ENCODE data around the gene SMIM12. TPM values are rescaled to one million over a fixed set of nuclear protein-coding genes. Genes with fewer than 3 reads are reported as not detected.
A peak's percentile ranks its signal among the peaks of the same experiment; 100 is the strongest.

SMIM12 gene
- polyA plus RNA-seq, 4 donors, result 29.9 to 39.0 (median 34.9) TPM

GRCh38 chr1:34874296-34874952 lies 14.9 kb upstream of the SMIM12 start:
- no peak for DNase-seq (ENCODE audit: low read depth in 4 of 4, low spot score in 3 of 4)

- DNase-seq (ENCODE audit: low read depth in 4 of 4, low spot score in 3 of 4), result no peak
These were observed 12.6 kb upstream of the SMIM12 start for GRCh38 chr1:34872133-34872503.

DNA sequence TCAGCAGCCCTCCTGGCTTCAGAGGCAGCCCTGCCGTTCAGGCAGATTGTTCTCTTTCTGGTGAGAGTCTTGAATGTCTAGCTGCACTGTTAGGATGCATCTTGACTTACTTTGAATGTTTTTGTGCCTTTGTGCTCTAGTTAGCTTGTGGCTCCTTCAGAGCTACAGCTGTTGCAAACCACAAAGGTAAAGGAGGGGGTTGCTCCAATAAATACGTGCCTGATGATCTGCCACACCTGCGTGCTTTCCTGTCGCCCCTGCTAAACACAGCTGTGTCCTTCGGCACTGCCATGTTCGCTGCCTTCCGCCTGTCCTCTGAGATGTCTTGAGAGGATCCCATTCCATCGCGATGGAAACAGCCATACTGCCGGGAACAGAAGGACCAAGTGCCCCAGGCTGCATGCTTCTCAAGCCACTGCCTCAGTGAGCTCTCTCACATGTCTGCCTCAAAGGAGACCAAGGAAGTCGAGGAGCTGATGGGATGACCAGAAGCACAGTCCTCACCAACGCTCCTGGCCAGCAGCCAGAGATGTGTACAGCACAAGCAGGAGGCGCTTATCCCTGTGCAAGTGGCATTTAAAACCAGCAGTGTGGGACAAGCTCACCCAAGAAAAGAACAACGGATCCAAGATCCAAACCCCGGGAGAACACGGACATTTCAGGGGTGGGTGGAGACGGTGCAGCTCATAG lies 12.0 kb upstream of the SMIM12 start:
- DNase-seq (ENCODE audit: low read depth in 4 of 4, low spot score in 3 of 4), result no peak

DNA sequence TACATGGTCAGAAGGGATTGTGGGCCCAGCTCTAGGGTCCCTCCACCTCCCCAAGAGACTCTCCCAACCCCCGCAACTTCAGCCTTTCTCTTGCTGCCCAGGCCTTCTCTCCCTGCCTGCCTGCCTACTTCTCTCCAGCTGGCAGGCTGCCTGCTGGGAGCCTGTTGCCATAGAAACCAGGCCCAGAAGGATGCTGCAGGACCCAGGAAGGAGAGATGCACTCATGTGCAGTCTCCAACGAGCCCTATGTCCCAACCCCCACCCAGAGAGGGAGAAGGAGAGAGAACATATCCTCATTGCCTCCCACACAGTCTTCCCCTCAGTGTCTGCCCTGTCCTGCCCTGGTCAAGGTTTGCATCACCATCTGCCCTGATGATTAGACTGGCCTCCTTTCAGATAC lies 10.8 kb upstream of the SMIM12 start:
- DNase-seq (ENCODE audit: low read depth in 4 of 4, low spot score in 3 of 4), result no peak

GRCh38 chr1:34869760-34870159 lies 10.2 kb upstream of the SMIM12 start:
- DNase-seq (ENCODE audit: low read depth in 4 of 4, low spot score in 3 of 4), result no peak

DNA sequence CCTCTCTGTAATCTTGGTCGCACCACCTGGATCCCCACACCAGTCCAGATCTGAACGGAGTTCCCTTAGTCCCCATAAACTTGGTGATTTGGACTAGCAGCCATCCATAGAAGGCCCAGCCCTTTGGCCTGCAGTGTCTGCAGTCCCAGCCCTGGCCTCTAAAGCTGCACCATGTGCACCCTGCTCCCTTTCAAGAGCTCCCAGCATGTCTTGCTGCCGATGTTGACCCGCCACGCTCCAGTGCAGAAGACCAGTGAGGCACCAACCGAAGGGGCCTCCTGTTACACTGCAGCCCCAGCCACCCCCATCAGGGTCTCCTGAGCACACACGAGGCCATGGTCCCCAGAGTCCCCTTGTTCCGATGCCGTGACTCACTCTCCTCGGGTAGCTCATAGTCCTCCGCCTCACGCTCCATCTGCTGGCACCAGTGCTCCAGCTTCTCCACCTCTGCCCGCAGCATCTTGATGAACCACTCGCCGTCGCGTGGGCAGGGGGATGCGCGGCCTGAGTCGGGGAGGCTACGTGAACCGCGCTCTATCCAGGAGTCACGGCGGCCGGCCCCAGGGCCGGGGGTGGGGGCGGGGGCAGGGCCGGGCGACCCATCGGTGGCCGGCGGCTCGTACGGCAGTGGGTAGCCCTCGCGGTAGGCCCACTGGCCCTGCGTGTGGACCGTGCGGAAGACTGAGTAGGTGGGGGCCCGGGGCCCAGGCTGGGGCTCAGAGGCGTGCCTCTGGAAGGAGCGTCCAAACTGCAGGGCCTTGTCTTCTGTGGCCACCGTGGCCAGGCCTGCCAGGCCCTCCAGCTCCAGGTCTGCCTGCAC lies 8.9 kb upstream of the SMIM12 start:
- DNase-seq (ENCODE audit: low read depth in 4 of 4, low spot score in 3 of 4), result no peak

DNA sequence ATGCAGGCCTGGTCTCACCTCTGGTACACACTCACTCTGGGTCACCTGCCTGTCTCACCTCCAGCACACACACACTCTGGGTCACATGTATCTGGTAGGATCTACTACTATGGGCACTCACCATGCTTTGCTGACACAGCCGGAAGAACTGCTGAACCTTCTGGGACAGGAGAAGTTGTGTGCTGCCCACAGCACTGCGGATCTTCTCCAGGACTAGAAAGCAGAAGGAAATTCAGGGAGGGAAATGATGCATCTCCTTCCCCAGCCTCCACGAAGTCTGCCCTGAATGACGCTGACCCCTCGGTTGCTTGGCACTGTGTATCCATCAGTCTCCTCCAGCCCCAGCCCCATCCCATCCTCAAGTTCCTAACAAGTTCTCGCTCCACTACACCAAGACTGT lies 7.9 kb upstream of the SMIM12 start:
- no peak for DNase-seq (ENCODE audit: low read depth in 4 of 4, low spot score in 3 of 4)

GRCh38 chr1:34866762-34867109 lies 7.2 kb upstream of the SMIM12 start:
- no peak for DNase-seq (ENCODE audit: low read depth in 4 of 4, low spot score in 3 of 4)

DNA sequence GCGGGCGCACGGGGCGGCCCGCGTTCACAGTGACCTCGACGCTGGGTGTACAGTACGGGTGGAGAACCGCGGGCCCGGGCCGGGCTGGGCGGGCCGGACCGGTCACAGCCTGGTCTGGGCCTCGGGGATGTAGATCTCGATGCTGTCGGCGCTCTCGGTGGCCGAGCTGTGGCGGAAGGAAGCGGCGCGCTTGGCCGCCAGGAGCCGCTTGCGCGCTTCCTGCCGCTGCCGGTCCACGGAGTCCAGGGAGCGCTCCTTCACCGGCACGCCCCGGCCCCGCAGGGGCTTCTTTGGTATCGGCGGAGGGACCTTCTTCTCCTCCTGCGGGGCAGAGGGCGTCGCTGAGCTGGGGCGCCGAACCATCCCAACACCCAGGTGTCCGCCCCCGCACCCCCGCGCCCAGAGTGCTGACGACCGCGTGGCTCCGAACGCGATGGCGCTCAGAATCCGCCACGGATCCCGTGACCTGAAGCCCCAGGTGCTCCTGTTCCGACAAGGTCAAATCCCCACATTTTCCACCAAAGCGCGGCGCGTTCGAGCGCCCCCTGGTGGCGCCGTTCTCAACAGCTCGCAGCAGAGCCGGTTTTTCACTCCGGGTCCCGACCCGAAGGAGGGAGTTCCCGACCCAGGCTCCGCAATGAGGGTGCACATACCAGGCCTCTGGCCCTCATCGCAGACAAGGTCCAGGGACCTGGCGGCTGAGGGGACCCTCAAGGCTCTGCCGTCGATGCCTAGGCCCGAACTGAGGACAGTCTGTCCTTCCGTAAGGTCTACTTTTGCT lies 6.6 kb upstream of the SMIM12 start:
- peak in 3 of 4 donors; percentile 57 to 79 (median 63) for DNase-seq (ENCODE audit: low read depth in 4 of 4, low spot score in 3 of 4)

DNA sequence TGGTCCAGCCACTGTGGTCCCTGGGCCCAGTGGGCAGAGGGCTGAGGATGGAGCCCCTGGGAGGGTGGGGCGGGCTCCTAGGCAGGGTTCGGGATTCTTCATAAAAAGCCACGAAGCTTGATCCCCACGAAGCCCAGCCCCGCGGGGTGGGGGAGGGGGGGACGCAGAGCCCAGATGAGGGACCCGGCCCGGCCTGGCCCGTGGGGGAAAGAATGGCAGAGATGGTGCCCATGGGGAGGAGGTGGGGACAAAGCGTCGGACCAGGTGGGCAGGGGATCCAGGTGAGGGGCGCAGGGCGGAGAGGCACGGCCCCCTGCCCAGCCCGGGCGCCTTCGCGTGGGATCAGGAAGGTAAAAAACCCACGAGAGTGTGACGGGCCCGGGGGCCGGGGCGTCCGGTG lies 6.0 kb upstream of the SMIM12 start:
- DNase-seq (ENCODE audit: low read depth in 4 of 4, low spot score in 3 of 4), result no peak

DNA sequence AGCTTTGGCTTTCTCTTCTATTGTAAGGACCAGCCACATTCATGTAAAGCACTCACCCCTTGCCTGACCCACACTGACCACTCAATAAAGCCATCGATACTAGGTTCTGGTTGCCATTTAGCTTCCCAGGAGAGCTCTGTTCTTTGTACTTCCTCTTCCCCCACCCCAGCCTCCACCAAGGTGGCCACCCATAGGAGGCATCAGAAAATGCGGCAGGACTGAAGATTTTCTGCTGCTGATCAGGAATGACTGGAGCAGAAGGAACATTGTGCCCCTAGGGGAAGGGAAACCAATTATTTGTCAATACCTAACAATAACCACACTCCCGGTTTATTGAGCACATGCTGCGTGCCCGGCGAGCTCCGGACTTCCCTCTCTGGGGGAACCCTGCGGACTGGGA lies 5.2 kb upstream of the SMIM12 start:
- DNase-seq (ENCODE audit: low read depth in 4 of 4, low spot score in 3 of 4), result no peak

- no peak for DNase-seq (ENCODE audit: low read depth in 4 of 4, low spot score in 3 of 4)
These were observed 4.0 kb upstream of the SMIM12 start for GRCh38 chr1:34863501-34863900.

- no peak for DNase-seq (ENCODE audit: low read depth in 4 of 4, low spot score in 3 of 4)
These were observed 576 bp downstream of the SMIM12 start for GRCh38 chr1:34858901-34859445.

GRCh38 chr1:34856697-34857096 lies 2.9 kb downstream of the SMIM12 start:
- DNase-seq (ENCODE audit: low read depth in 4 of 4, low spot score in 3 of 4), result no peak

- DNase-seq (ENCODE audit: low read depth in 4 of 4, low spot score in 3 of 4), result peak; percentile 73 to 86 (median 79)
These were observed 6.8 kb downstream of the SMIM12 start for GRCh38 chr1:34852677-34853217.

DNA sequence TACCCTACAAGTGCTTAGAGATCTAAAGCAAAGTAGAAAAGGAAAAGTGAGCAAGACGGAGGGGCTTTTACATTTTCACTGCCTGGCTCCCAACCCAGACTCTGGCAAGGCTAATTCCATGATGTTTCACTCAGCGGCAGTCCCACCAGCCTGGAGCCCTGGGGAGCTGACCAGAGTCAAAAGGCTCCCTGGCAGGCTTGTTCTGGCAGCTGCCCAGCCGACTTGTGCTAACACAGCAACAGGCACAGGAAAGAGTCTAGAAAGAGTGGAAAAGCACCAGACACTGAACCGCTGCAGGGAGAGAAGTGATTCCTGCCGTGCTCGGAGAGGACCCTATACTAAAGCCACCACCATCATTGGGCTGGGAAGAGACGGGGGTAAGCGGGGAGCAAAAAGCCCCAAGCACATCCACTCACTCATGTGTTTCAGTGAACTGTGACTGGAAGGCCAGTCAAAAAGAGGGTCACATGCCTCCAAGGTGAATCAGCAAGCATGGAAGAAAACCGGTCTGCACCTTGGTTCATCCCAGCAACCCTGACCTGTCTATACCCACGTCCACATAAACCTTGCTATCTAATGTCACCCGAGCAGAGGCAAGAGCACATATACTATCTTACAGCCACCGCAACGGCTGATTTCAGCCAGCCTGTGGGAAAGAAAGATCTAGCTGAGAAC lies 8.0 kb downstream of the SMIM12 start:
- DNase-seq (ENCODE audit: low read depth in 4 of 4, low spot score in 3 of 4), result no peak

DNA sequence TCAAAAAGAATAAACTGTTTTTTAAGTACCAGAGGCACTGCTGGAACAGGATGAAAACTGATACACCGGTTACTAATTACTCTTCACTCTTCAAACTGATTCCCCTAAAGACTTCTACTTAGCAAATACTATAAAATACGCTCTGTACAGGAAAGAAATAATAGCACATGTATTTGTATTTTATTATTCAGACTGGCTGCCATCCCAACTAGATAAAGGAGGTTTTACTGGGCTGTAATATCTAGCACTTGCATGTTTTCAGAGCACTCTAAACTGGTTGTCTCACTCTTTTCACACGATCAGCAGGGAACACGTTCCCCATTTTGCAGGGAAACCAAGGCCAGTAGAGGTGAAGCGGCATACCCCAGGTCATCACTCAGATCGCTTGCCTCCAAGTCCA lies 9.2 kb downstream of the SMIM12 start:
- no peak for DNase-seq (ENCODE audit: low read depth in 4 of 4, low spot score in 3 of 4)

GRCh38 chr1:34847094-34847493 lies 12.5 kb downstream of the SMIM12 start:
- no peak for DNase-seq (ENCODE audit: low read depth in 4 of 4, low spot score in 3 of 4)

DNA sequence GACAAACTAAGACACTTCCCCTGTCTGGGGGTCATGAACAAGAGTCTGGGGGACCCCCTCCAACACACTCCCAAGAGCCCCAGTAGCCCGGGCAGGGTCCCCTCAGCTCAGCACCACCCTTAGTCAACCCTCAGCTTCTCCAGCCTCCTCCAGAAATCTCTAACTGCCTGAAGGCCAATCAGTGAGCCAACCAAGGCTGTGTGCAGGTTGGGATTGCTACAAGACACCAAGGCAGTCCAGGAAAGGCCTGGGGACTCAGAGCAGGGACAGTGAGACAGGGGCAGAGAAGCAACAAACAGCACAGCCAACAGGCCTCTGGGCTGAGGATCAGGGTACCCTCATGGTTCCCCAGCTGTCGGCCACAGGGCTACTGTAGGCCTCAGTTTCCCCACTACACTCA lies 13.3 kb downstream of the SMIM12 start:
- no peak for DNase-seq (ENCODE audit: low read depth in 4 of 4, low spot score in 3 of 4)

Data from right renal pelvis (tissue), 4 donors.